IMR-90 (cell line): Measurements from ENCODE around the gene ASTN2. TPM values are rescaled to one million over a fixed set of nuclear protein-coding genes. Genes with fewer than 3 reads are reported as not detected.

Experiments
- ATAC-seq: fragments of 200-7000 bp; cut with Tn5 transposase; 2 replicates; pipeline ENCODE4 v1.9.1; 2020; ENCODE audit warnings: low read depth, mild to moderate bottlenecking, moderate library complexity
- BruUV-seq: library from RNA; stranded (reverse); fragments of 400-500 nt; replicated peaks from 2 replicates; lab custom pipeline; 2021; lab: Mats Ljungman, UMichigan
- CTCF ChIA-PET: fragments of 300-600 bp; formaldehyde crosslinking; extraction: SDS; loops from one replicate; lab custom pipeline; 2021; ENCODE audit warnings: antibody characterized with exemption; lab: Yijun Ruan, JAX
- POLR2A ChIA-PET: fragments of 300-600 bp; sonication (Branson Sonifier 250); formaldehyde crosslinking; loops from one replicate; lab custom pipeline; 2022; ENCODE audit warnings: antibody characterized with exemption; ENCODE audit not compliant: unreplicated experiment; lab: Charles Lee
- DNase-seq: peaks from one replicate; pipeline ENCODE4 v3.0.0; 2013
- H2AFZ ChIP-seq: replicated peaks from 2 replicates; pipeline ENCODE3; 2013; ENCODE audit warnings: low read length, mild to moderate bottlenecking; ENCODE audit not compliant: poor library complexity
- H2AK5ac ChIP-seq: 2 replicates; pipeline ENCODE4 v1.6.1; 2013; ENCODE audit warnings: low read depth, low read length, inconsistent platforms
- H2AK9ac ChIP-seq: replicated peaks from 2 replicates; pipeline ENCODE3; 2013; ENCODE audit warnings: mild to moderate bottlenecking, low read depth, low read length, moderate library complexity; ENCODE audit not compliant: poor library complexity
- H2BK120ac ChIP-seq: 2 replicates; pipeline ENCODE4 v1.6.1; 2013; ENCODE audit warnings: low read depth, low read length, inconsistent platforms
- H2BK15ac ChIP-seq: 3 replicates; pipeline ENCODE4 v1.6.1; 2013; ENCODE audit warnings: low read depth, low read length, inconsistent platforms
- H2BK20ac ChIP-seq: 2 replicates; pipeline ENCODE4 v1.6.1; 2013; ENCODE audit warnings: low read depth, mild to moderate bottlenecking, inconsistent platforms, low read length, moderate library complexity
- H2BK5ac ChIP-seq: 2 replicates; pipeline ENCODE4 v1.6.1; 2013; ENCODE audit warnings: mild to moderate bottlenecking, low read depth, low read length, inconsistent platforms; ENCODE audit not compliant: poor library complexity, severe bottlenecking
- H3K14ac ChIP-seq: replicated peaks from 2 replicates; pipeline ENCODE4 v1.6.1; 2013; ENCODE audit warnings: low read depth, low read length, inconsistent platforms
- H3K18ac ChIP-seq: 2 replicates; pipeline ENCODE4 v1.6.1; 2013; ENCODE audit warnings: low read depth, low read length, control low read depth
- H3K23ac ChIP-seq: 2 replicates; pipeline ENCODE4 v1.6.1; 2013; ENCODE audit warnings: low read depth, low read length, inconsistent platforms
- H3K27ac ChIP-seq: 2 replicates; pipeline ENCODE4 v1.5.1; 2013; ENCODE audit warnings: mild to moderate bottlenecking, control low read depth, low read length; ENCODE audit not compliant: insufficient read depth
- H3K27me3 ChIP-seq: 2 replicates; pipeline ENCODE4 v1.6.1; 2013; ENCODE audit warnings: low read length; ENCODE audit not compliant: control insufficient read depth, insufficient read depth
- H3K36me3 ChIP-seq: 2 replicates; pipeline ENCODE4 v1.6.1; 2013; ENCODE audit warnings: low read length, mixed read lengths; ENCODE audit not compliant: control insufficient read depth, insufficient read depth
- H3K4ac ChIP-seq: 2 replicates; pipeline ENCODE4 v1.6.1; 2013; ENCODE audit warnings: low read depth, low read length, inconsistent platforms
- H3K4me1 ChIP-seq: 2 replicates; pipeline ENCODE4 v1.6.1; 2013; ENCODE audit warnings: low read length, mixed read lengths; ENCODE audit not compliant: control insufficient read depth, insufficient read depth
- H3K4me2 ChIP-seq: 2 replicates; pipeline ENCODE4 v1.6.1; 2013; ENCODE audit warnings: low read depth, mild to moderate bottlenecking, control low read depth, low read length, moderate library complexity
- H3K4me3 ChIP-seq: 2 replicates; pipeline ENCODE4 v1.5.1; 2013; ENCODE audit warnings: low read depth, mild to moderate bottlenecking, control low read depth, low read length, moderate library complexity; ENCODE audit not compliant: insufficient read depth
- H3K56ac ChIP-seq: 2 replicates; pipeline ENCODE4 v1.6.1; 2013; ENCODE audit warnings: low read length, inconsistent platforms; ENCODE audit not compliant: insufficient read depth; ENCODE audit errors: extremely low read depth
- H3K79me1 ChIP-seq, 2 experiments: 2 replicates each; pipeline ENCODE4 v1.6.1; 2013; ENCODE audit warnings: low read length in 2 of 2, inconsistent platforms in 1 of 2, low read depth in 1 of 2
- H3K9ac ChIP-seq: 2 replicates; pipeline ENCODE4 v1.6.1; 2013; ENCODE audit warnings: low read depth, low read length, control low read depth
- H3K9me1 ChIP-seq: 2 replicates; pipeline ENCODE4 v1.6.1; 2013; ENCODE audit warnings: low read length, inconsistent platforms; ENCODE audit not compliant: insufficient read depth
- H3K9me3 ChIP-seq: 2 replicates; pipeline ENCODE4 v1.6.1; 2013; ENCODE audit warnings: low read length; ENCODE audit not compliant: control insufficient read depth, insufficient read depth
- H4K20me1 ChIP-seq: 2 replicates; pipeline ENCODE4 v1.6.1; 2013; ENCODE audit warnings: low read length, inconsistent platforms; ENCODE audit not compliant: insufficient read depth
- H4K5ac ChIP-seq: 2 replicates; pipeline ENCODE4 v1.6.1; 2013; ENCODE audit warnings: mild to moderate bottlenecking, low read depth, low read length, control low read depth
- H4K8ac ChIP-seq, 2 experiments: 2 replicates each; pipeline ENCODE4 v1.6.1; 2013; ENCODE audit warnings: low read depth in 2 of 2, low read length in 2 of 2, control low read depth in 1 of 2, inconsistent platforms in 1 of 2
- H4K91ac ChIP-seq: 2 replicates; pipeline ENCODE4 v1.6.1; 2013; ENCODE audit warnings: low read depth, low read length, inconsistent platforms; ENCODE audit not compliant: insufficient read depth
- BHLHE40 ChIP-seq: fragments of 150-350 bp; IDR thresholded peaks from 2 replicates; pipeline ENCODE4 v1.6.1; 2016; ENCODE audit warnings: mild to moderate bottlenecking, low read depth, low read length
- CEBPB ChIP-seq: IDR thresholded peaks from 2 replicates; pipeline ENCODE4 v1.6.1; 2012; ENCODE audit warnings: low read depth, low read length, improper control_type of control experiment
- CHD1 ChIP-seq: IDR thresholded peaks from 2 replicates; pipeline ENCODE4 v1.6.1; 2012; ENCODE audit warnings: low read depth, low read length, improper control_type of control experiment
- CTCF ChIP-seq: conservative IDR thresholded peaks from 2 replicates; pipeline ENCODE4 v1.5.1; 2012; ENCODE audit warnings: mild to moderate bottlenecking, low read depth, low read length, improper control_type of control experiment
- FOS ChIP-seq: fragments of 150-350 bp; IDR thresholded peaks from 2 replicates; pipeline ENCODE4 v1.6.1; 2016; ENCODE audit warnings: low read depth, low read length
- MAFK ChIP-seq: IDR thresholded peaks from 2 replicates; pipeline ENCODE4 v1.6.1; 2012; ENCODE audit warnings: low read depth, low read length, improper control_type of control experiment
- NFE2L2 ChIP-seq: fragments of 150-350 bp; IDR thresholded peaks from 2 replicates; pipeline ENCODE4 v1.6.1; 2016; ENCODE audit warnings: low read depth, mild to moderate bottlenecking, low read length
- POLR2A ChIP-seq: IDR thresholded peaks from 2 replicates; pipeline ENCODE4 v1.6.1; 2012; ENCODE audit warnings: mild to moderate bottlenecking, low read depth, low read length
- RAD21 ChIP-seq: IDR thresholded peaks from 2 replicates; pipeline ENCODE4 v1.6.1; 2012; ENCODE audit warnings: low read length, improper control_type of control experiment
- RCOR1 ChIP-seq: IDR thresholded peaks from 2 replicates; pipeline ENCODE4 v1.6.1; 2012; ENCODE audit warnings: mild to moderate bottlenecking, low read length, improper control_type of control experiment; ENCODE audit not compliant: insufficient replicate concordance
- USF2 ChIP-seq: fragments of 150-350 bp; IDR thresholded peaks from 2 replicates; pipeline ENCODE4 v1.6.1; 2017; ENCODE audit warnings: mild to moderate bottlenecking, antibody characterized with exemption, low read length, low read depth
- WGBS, 2 experiments: methylation state at CpG; one replicate each; pipeline versions ENCODE4 v1.1.5 to v1.1.7; 2013; ENCODE audit warnings: missing lambda C conversion rate in 2 of 2; ENCODE audit not compliant: insufficient read length in 1 of 2; ENCODE audit errors: extremely low coverage in 2 of 2; 5-methylcytosine and 5-hydroxymethylcytosine counted together
- dilution Hi-C: fragments of 300-500 bp; cut with HindIII; formaldehyde crosslinking; loops from one replicate; pipeline ENCODE4 v1.14.3; 2018; ENCODE audit warnings: low sequenced_read_pairs; ENCODE audit not compliant: unreplicated experiment
- in situ Hi-C: fragments of 300-500 bp; cut with MboI; formaldehyde crosslinking; loops from 3 replicates; pipeline ENCODE4 v1.14.3; 2019; ENCODE audit warnings: low sequenced_read_pairs, inconsistent platforms, mixed read lengths
- intact Hi-C: fragments of 100-400 bp; cut with micrococcal nuclease; formaldehyde crosslinking; loops from 2 replicates; pipeline ENCODE4 v1.10.0; 2022
- polyA plus RNA-seq, 3 experiments: library from polyadenylated mRNA; depleted of rRNA; stranded (reverse); fragments of >200 nt; gene quantifications; 2 replicates each; pipeline ENCODE4 v1.2.3, GENCODE V29; 2012; ENCODE audit warnings: low replicate concordance in 1 of 3
- total RNA-seq: library from RNA; depleted of rRNA; stranded (reverse); fragments of >200 nt; gene quantifications from 2 replicates; pipeline ENCODE4 v1.2.3, GENCODE V29; 2012

ASTN2 gene
- total and polyA plus RNA-seq, 2 of the 4 experiments (the other 2 are of a cell fraction) = 3.8 to 6.8 TPM

- Histone ChIP-seq H3K79me1 (no peaks in the 10 kb centered on the region), H3K9me3 (no peaks in the 10 kb centered on the region), H4K91ac (no peak overlapping the region), H2BK20ac (no peak overlapping the region), H3K56ac (no peak overlapping the region), H3K27me3 (no peaks in the 10 kb centered on the region; the same call in 1 of the 2 replicates), H3K4ac (no peak overlapping the region), H3K36me3 (no peaks in the 10 kb centered on the region), H2BK5ac (no peak overlapping the region), H2BK120ac (no peak overlapping the region), H3K9me1 (no peaks in the 10 kb centered on the region), H4K5ac (no peak overlapping the region), H4K20me1 (no peaks in the 10 kb centered on the region), H3K14ac (no peak overlapping the region), H3K27ac (no peak overlapping the region), H4K8ac (no peak overlapping the region), H2BK15ac (no peak overlapping the region), H2AK5ac (no peak overlapping the region), H2AK9ac (no peak overlapping the region), H3K18ac (no peak overlapping the region), H3K9ac (no peak overlapping the region), H3K4me2 (no peak overlapping the region), H2AFZ (no peak overlapping the region), H3K4me1 (no peaks in the 10 kb centered on the region), H3K23ac (no peak overlapping the region), H3K4me3 (no peak overlapping the region)
- no peak for DNase-seq
- CTCF ChIA-PET = no interaction called here
- in situ Hi-C loops (no loop called here), intact Hi-C loops (no loop called here), dilution Hi-C loops (no loop called here)
- POLR2A ChIA-PET = no interaction called here
- no CpG with 5 or more reads among the region's 1 CpG for WGBS, 2 experiments
- no TSS peak for BruUV-seq
- ATAC-seq = no peak
- TF ChIP-seq RCOR1 = no peak
- no peak for TF ChIP-seq USF2
- TF ChIP-seq FOS = no peak
- no peak for TF ChIP-seq NFE2L2
- no peak for TF ChIP-seq MAFK
- TF ChIP-seq CEBPB = no peak
- TF ChIP-seq RAD21 = no peak
- no peak for TF ChIP-seq CTCF
- TF ChIP-seq POLR2A = no peak
- no peak for TF ChIP-seq BHLHE40
- TF ChIP-seq CHD1 = no peak
These were observed 978.7 kb downstream of the ASTN2 start for GRCh38 chr9:116436121-116436520.
